GM12878 (cell line): ENCODE data around the gene NDUFA7. TPM values are rescaled to one million over a fixed set of nuclear protein-coding genes. Genes with fewer than 3 reads are reported as not detected.

Experiments used
- ATAC-seq: fragments of 200-7000 bp; cut with Tn5 transposase; 3 replicates; pipeline ENCODE4 v1.9.1; 2020; ENCODE audit warnings: mild to moderate bottlenecking, moderate library complexity
- BruUV-seq: library from RNA; stranded (reverse); fragments of 400-500 nt; replicated peaks from 2 replicates; lab custom pipeline; 2021; lab: Mats Ljungman, UMichigan
- CTCF ChIA-PET: fragments of 300-600 bp; sonication (Branson Sonifier 250); formaldehyde crosslinking; extraction: SDS; loops from one replicate; lab custom pipeline; 2021; ENCODE audit warnings: inconsistent platforms; lab: Yijun Ruan, JAX
- POLR2A ChIA-PET: fragments of 350-600 bp; formaldehyde crosslinking; extraction: SDS; loops from one replicate; lab custom pipeline; 2021; ENCODE audit warnings: inconsistent platforms; lab: Charles Lee
- RAD21 ChIA-PET: fragments of 300-600 bp; sonication (Branson Sonifier 250); formaldehyde crosslinking; loops from one replicate; lab custom pipeline; 2023; ENCODE audit warnings: antibody characterized with exemption; ENCODE audit not compliant: unreplicated experiment; lab: Charles Lee
- SMC1A ChIA-PET: fragments of 300-600 bp; sonication (Branson Sonifier 250); formaldehyde crosslinking; loops from one replicate; lab custom pipeline; 2023; ENCODE audit not compliant: unreplicated experiment, uncharacterized antibody; lab: Charles Lee
- DNase-seq: peaks from one replicate; pipeline ENCODE4 v3.0.0-alpha.2; 2011; ENCODE audit warnings: low read depth, low spot score
- FAIRE-seq: peaks from 3 replicates; lab custom pipeline; 2011; peaks lifted over from hg19 to GRCh38; lab: Jason Lieb, UNC
- H2AFZ ChIP-seq: 2 replicates; pipeline ENCODE4 v1.6.0; 2011; ENCODE audit warnings: low read depth, low read length, control low read depth; ENCODE audit not compliant: control insufficient read depth
- H3K27ac ChIP-seq: 2 replicates; pipeline ENCODE4 v1.5.1; 2011; ENCODE audit warnings: control low read depth; ENCODE audit not compliant: control insufficient read depth, insufficient read depth
- H3K27me3 ChIP-seq, 2 experiments: replicated peaks in 1 of 2; 2 replicates each; pipeline versions ENCODE4 v1.6.0 to v1.6.1; 2011; ENCODE audit warnings: low read length in 1 of 2; ENCODE audit not compliant: control insufficient read depth in 2 of 2, insufficient read depth in 2 of 2
- H3K36me3 ChIP-seq, 2 experiments: 2 replicates each; pipeline ENCODE4 v1.5.1; 2011; ENCODE audit warnings: low read length in 1 of 2; ENCODE audit not compliant: control insufficient read depth in 2 of 2, insufficient read depth in 2 of 2
- H3K4me1 ChIP-seq: 2 replicates; pipeline ENCODE4 v1.6.1; 2011; ENCODE audit warnings: mild to moderate bottlenecking, low read length, moderate library complexity, mixed read lengths; ENCODE audit not compliant: control insufficient read depth, insufficient read depth
- H3K4me2 ChIP-seq: 2 replicates; pipeline ENCODE4 v1.6.0; 2011; ENCODE audit warnings: control low read depth; ENCODE audit not compliant: control insufficient read depth, insufficient read depth
- H3K4me3 ChIP-seq: fragments of 200-600 bp; sonication (generic); 2 replicates; pipeline ENCODE4 v1.5.1; 2016
- H3K79me2 ChIP-seq: 2 replicates; pipeline ENCODE4 v1.6.0; 2011; ENCODE audit warnings: low read length; ENCODE audit not compliant: control insufficient read depth, insufficient read depth
- H3K9ac ChIP-seq: 2 replicates; pipeline ENCODE4 v1.8.0; 2011; ENCODE audit warnings: low read length, control low read depth, mixed read lengths; ENCODE audit not compliant: control insufficient read depth, insufficient read depth
- H3K9me3 ChIP-seq: replicated peaks from 3 replicates; pipeline ENCODE4 v1.5.1; 2011; ENCODE audit warnings: mild to moderate bottlenecking, low read length; ENCODE audit not compliant: control insufficient read depth, insufficient read depth
- H4K20me1 ChIP-seq: 2 replicates; pipeline ENCODE4 v1.6.0; 2011; ENCODE audit not compliant: control insufficient read depth, insufficient read depth
- CTCF ChIP-seq, 3 experiments: IDR thresholded peaks in 2 of 3; conservative IDR thresholded peaks in 1 of 3; 2 replicates each; pipeline ENCODE4 v1.5.1; 2011; ENCODE audit warnings: low read depth in 3 of 3, low read length in 3 of 3, mild to moderate bottlenecking in 3 of 3, control low read depth in 2 of 3, moderate library complexity in 2 of 3, inconsistent platforms in 1 of 3, mixed read lengths in 1 of 3; ENCODE audit not compliant: control insufficient read depth in 2 of 3, insufficient read depth in 1 of 3; ENCODE audit errors: extremely low read depth in 1 of 3
- ETV6 ChIP-seq, 2 experiments: fragments of 450-650 bp in 1 of 2; IDR thresholded peaks in 1 of 2; conservative IDR thresholded peaks in 1 of 2; 2 replicates each; pipeline ENCODE4 v1.6.1; 2014; ENCODE audit warnings: antibody characterized with exemption in 1 of 2, borderline replicate concordance in 1 of 2, low read depth in 1 of 2, mild to moderate bottlenecking in 1 of 2, moderate library complexity in 1 of 2
- HDAC6 ChIP-seq: fragments of 200-600 bp; sonication (generic); IDR thresholded peaks from one replicate; pipeline ENCODE4 v1.8.0; 2017; ENCODE audit warnings: antibody characterized with exemption; ENCODE audit not compliant: unreplicated experiment
- POU2F2 ChIP-seq: IDR thresholded peaks from 3 replicates; pipeline ENCODE4 v1.6.1; 2011; ENCODE audit warnings: low read depth, mild to moderate bottlenecking, low read length, borderline replicate concordance
- PRDM15 ChIP-seq: fragments of 450-650 bp; formaldehyde crosslinking; IDR thresholded peaks from 2 replicates; pipeline ENCODE4 v1.4.0; 2020; ENCODE audit warnings: mild to moderate bottlenecking, moderate library complexity
- REST ChIP-seq: IDR thresholded peaks from 2 replicates; pipeline ENCODE4 v1.6.1; 2012; ENCODE audit warnings: mild to moderate bottlenecking, low read depth, low read length
- SMARCA5 ChIP-seq: fragments of 450-650 bp; IDR thresholded peaks from 2 replicates; pipeline ENCODE4 v1.6.1; 2017; ENCODE audit warnings: mild to moderate bottlenecking
- SREBF2 ChIP-seq: IDR thresholded peaks from 2 replicates; pipeline ENCODE4 v1.6.1; 2012; ENCODE audit warnings: mild to moderate bottlenecking, low read length
- TCF7 ChIP-seq: IDR thresholded peaks from 2 replicates; pipeline ENCODE4 v1.6.1; 2014; ENCODE audit warnings: antibody characterized with exemption, borderline replicate concordance
- WGBS: methylation state at CpG from one replicate; pipeline ENCODE4 v1.1.6; 2016; ENCODE audit warnings: low lambda C conversion rate; ENCODE audit not compliant: insufficient replicate concordance, insufficient coverage; ENCODE audit errors: missing lambda C conversion rate; 5-methylcytosine and 5-hydroxymethylcytosine counted together
- in situ Hi-C: fragments of 300-500 bp; cut with MboI; formaldehyde crosslinking; loops from 9 replicates; pipeline ENCODE4 v1.14.3; 2018; ENCODE audit warnings: mixed read lengths
- intact Hi-C: fragments of 100-400 bp; cut with micrococcal nuclease; formaldehyde crosslinking; loops from one replicate; pipeline ENCODE4 v1.14.2; 2022; ENCODE audit not compliant: unreplicated experiment
- polyA plus RNA-seq, 11 experiments: library from polyadenylated mRNA; depleted of rRNA in 4 of 11; unstranded in 6 of 11; stranded (reverse) in 5 of 11; fragments of >200 nt; fragmentation: Nextera tagmentation in 4 of 11; fragmentation: Illumina TruSeq in 1 of 11; extraction: Ambion mirVana in 4 of 11; extraction: Trizol in 1 of 11; gene quantifications; 1 replicate in 1 of 11; 2 replicates in 10 of 11; pipeline versions ENCODE4 v1.2.1 to v1.2.3, GENCODE V29; 2011 to 2016; ENCODE audit warnings: inconsistent platforms in 2 of 11, missing spikeins in 2 of 11, low read depth in 1 of 11
- total RNA-seq, 4 experiments: library from RNA; depleted of rRNA in 3 of 4; stranded (reverse); fragments of >200 nt in 3 of 4; fragmentation: Illumina TruSeq in 1 of 4; extraction: Trizol in 1 of 4; gene quantifications; 2 replicates each; pipeline versions ENCODE4 v1.2.1 to v1.2.3, GENCODE V29; 2013 to 2021

The NDUFA7 gene
- total and polyA plus RNA-seq, 10 of the 15 experiments (the other 5 are each of a cell fraction or from before 2014, with no cell fraction given): 79.0 to 360 (median 174) TPM

- ATAC-seq (peak; percentile 67), FAIRE-seq (no peak), DNase-seq (no peak)
- H4K20me1 ChIP-seq: no peaks in the 10 kb centered on the region
- H3K9me3 ChIP-seq: no peaks in the 10 kb centered on the region
- H3K79me2 ChIP-seq: no peaks in the 10 kb centered on the region
- peak overlapping the region; percentile 16; the same call in 1 of the 2 replicates for H3K4me3 ChIP-seq
- H3K27ac ChIP-seq: no peak overlapping the region
- H3K27me3 ChIP-seq: peaks cover 2 to 5% of the 10 kb centered on the region in 2 experiments; a peak in 3 of 4 replicates
- WGBS: 6% methylated on average over 53 of the region's 79 CpGs
- H3K4me2 ChIP-seq: peak overlapping the region; percentile 71
- in situ Hi-C loops: no loop called here
- no peak overlapping the region for H3K9ac ChIP-seq
- peak overlapping the region; percentile 39 for H2AFZ ChIP-seq
- BruUV-seq: no TSS peak
- peaks cover 2% of the 10 kb centered on the region; the same call in 1 of the 2 replicates for H3K4me1 ChIP-seq
- TF ChIP-seq SMARCA5 (no peak), HDAC6 (peak; percentile 69), REST (no peak), SREBF2 (no peak), PRDM15 (CRISPR knock-in tag) (no peak), ETV6 (conservative IDR thresholded peaks at IDR 0.05 in 1 of 2, IDR thresholded peaks at IDR 0.05 in 1 of 2; ENCODE audit: borderline replicate concordance in 1 of 2, low read depth in 1 of 2) (no peak), TCF7 (no peak), POU2F2 (no peak), CTCF (IDR thresholded peaks at IDR 0.05 in 2 of 3, conservative IDR thresholded peaks at IDR 0.05 in 1 of 3; ENCODE audit: control insufficient read depth in 2 of 3, extremely low read depth in 1 of 3, insufficient read depth in 1 of 3, low read depth in 3 of 3, low read length in 3 of 3) (peak in 2 of 3 experiments; percentile 10 to 38; a peak in 2 of 6 replicates)
- TF ChIP-seq, all 136 proteins: peak for 2
- POLR2A ChIA-PET: no interaction called here
- intact Hi-C loops: no loop called here
- CTCF ChIA-PET: interaction anchor here (0.5 to 1.3 kb wide), 2 partner anchors 13 to 63 kb away, joined by 3 to 4 read pairs; no protein-coding TSS in a partner anchor
- SMC1A ChIA-PET: interaction anchor here (1.4 kb wide), 1 partner anchor 13 kb away, joined by 3 read pairs; no protein-coding TSS in a partner anchor
- no peaks in the 10 kb centered on the region for H3K36me3 ChIP-seq
- RAD21 ChIA-PET: no interaction called here
Observed at GRCh38 chr19:8335343-8336071, 14.3 kb upstream of the NDUFA7 start.
